Astrocyte (in vitro differentiated cells and primary cell): ENCODE data around the gene KLK5. TPM values are rescaled to one million over a fixed set of nuclear protein-coding genes. Genes with fewer than 3 reads are reported as not detected.

ENCODE experiments used
- DNase-seq: peaks from one replicate; pipeline ENCODE4 v3.0.0-alpha.2; 2010; ENCODE audit warnings: low read depth
- FAIRE-seq: peaks from 2 replicates; lab custom pipeline; 2011; peaks lifted over from hg19 to GRCh38; lab: Jason Lieb, UNC
- H2AFZ ChIP-seq: 2 replicates; pipeline ENCODE4 v1.6.0; 2012; ENCODE audit warnings: low read depth, low read length, inconsistent platforms
- H3K27ac ChIP-seq: 2 replicates; pipeline ENCODE4 v1.5.1; 2011; ENCODE audit warnings: low read depth, low read length, inconsistent platforms
- H3K27me3 ChIP-seq: 2 replicates; pipeline ENCODE4 v1.6.0; 2011; ENCODE audit warnings: low read length, inconsistent platforms; ENCODE audit not compliant: insufficient read depth
- H3K36me3 ChIP-seq: 2 replicates; pipeline ENCODE4 v1.5.1; 2011; ENCODE audit warnings: low read length, inconsistent platforms; ENCODE audit not compliant: insufficient read depth
- H3K4me1 ChIP-seq: 2 replicates; pipeline ENCODE4 v1.5.1; 2011; ENCODE audit warnings: low read length, inconsistent platforms; ENCODE audit not compliant: insufficient read depth
- H3K4me2 ChIP-seq: 2 replicates; pipeline ENCODE4 v1.6.0; 2012; ENCODE audit warnings: low read length, inconsistent platforms
- H3K4me3 ChIP-seq: 2 replicates; pipeline ENCODE4 v1.5.1; 2011; ENCODE audit warnings: low read depth, mild to moderate bottlenecking, low read length, inconsistent platforms; ENCODE audit not compliant: insufficient read depth
- H3K79me2 ChIP-seq: 2 replicates; pipeline ENCODE4 v1.6.0; 2012; ENCODE audit warnings: mild to moderate bottlenecking, low read length, inconsistent platforms; ENCODE audit not compliant: insufficient read depth
- H3K9ac ChIP-seq: 2 replicates; pipeline ENCODE4 v1.6.0; 2012; ENCODE audit warnings: mild to moderate bottlenecking, low read length, inconsistent platforms
- H3K9me3 ChIP-seq: 2 replicates; pipeline ENCODE4 v1.5.1; 2012; ENCODE audit warnings: low read depth, mild to moderate bottlenecking, low read length, inconsistent platforms; ENCODE audit not compliant: insufficient read depth
- H4K20me1 ChIP-seq: 2 replicates; pipeline ENCODE4 v1.6.0; 2012; ENCODE audit warnings: low read length, inconsistent platforms; ENCODE audit not compliant: insufficient read depth
- H3K27ac Mint-ChIP-seq: one replicate; pipeline ENCODE4 v1.8.0; 2021; ENCODE audit warnings: mild to moderate bottlenecking, mixed read lengths; ENCODE audit not compliant: unreplicated experiment
- H3K27me3 Mint-ChIP-seq: one replicate; pipeline ENCODE4 v1.8.0; 2021; ENCODE audit warnings: low read depth, mixed read lengths; ENCODE audit not compliant: unreplicated experiment
- H3K36me3 Mint-ChIP-seq: one replicate; pipeline ENCODE4 v1.8.0; 2021; ENCODE audit warnings: low read depth, mixed read lengths; ENCODE audit not compliant: unreplicated experiment
- H3K4me1 Mint-ChIP-seq: one replicate; pipeline ENCODE4 v1.8.0; 2021; ENCODE audit warnings: low read depth, mixed read lengths; ENCODE audit not compliant: unreplicated experiment
- H3K4me3 Mint-ChIP-seq: one replicate; pipeline ENCODE4 v1.8.0; 2021; ENCODE audit warnings: mild to moderate bottlenecking, moderate library complexity, mixed read lengths; ENCODE audit not compliant: unreplicated experiment
- H3K9me3 Mint-ChIP-seq: one replicate; pipeline ENCODE4 v1.8.0; 2021; ENCODE audit warnings: mild to moderate bottlenecking, mixed read lengths; ENCODE audit not compliant: unreplicated experiment
- CTCF ChIP-seq: IDR thresholded peaks from 2 replicates; pipeline ENCODE4 v1.5.1; 2011; ENCODE audit warnings: low read depth, mild to moderate bottlenecking, inconsistent platforms, low read length, moderate library complexity; ENCODE audit not compliant: insufficient read depth
- EZH2 ChIP-seq: IDR thresholded peaks from 2 replicates; pipeline ENCODE4 v1.6.1; 2012; ENCODE audit warnings: mild to moderate bottlenecking, low read length, inconsistent platforms; ENCODE audit not compliant: insufficient read depth
- total RNA-seq: library from RNA; stranded (reverse); gene quantifications from 2 replicates; pipeline ENCODE4 v1.2.1, GENCODE V29; 2021

KLK5 gene
- total RNA-seq, 1 donor from 2014 or later: not detected

DNA sequence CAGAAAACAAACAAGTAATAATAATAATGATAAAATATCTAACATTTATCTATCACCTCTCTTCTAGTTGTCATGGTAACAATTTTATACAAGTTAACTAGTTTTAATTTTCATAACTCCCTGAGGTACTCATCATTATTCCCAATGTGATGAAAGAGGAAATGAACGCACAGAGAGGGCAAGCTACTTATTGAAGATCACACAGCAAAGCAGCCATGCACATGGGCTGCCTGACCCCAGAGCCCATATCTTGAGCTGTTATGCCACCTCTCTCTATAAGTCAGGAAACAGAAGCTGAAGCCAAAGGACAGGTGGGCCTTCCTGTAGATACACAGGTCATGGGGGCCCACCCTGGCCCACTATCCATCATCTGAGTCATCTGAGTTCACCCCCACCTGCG, 36.8 kb downstream of the KLK5 start:
- FAIRE-seq (no peak), DNase-seq (no peak)
- no peak overlapping the region for H3K27ac Mint-ChIP-seq
- TF ChIP-seq EZH2 (no peak), CTCF (no peak)
- Histone ChIP-seq H3K36me3 (no peaks in the 10 kb centered on the region), H3K4me1 (no peaks in the 10 kb centered on the region), H3K79me2 (no peaks in the 10 kb centered on the region), H3K27me3 (peaks cover 3% of the 10 kb centered on the region), H3K4me2 (no peak overlapping the region), H3K9ac (no peak overlapping the region), H2AFZ (no peak overlapping the region), H4K20me1 (no peaks in the 10 kb centered on the region), H3K4me3 (no peak overlapping the region), H3K9me3 (no peaks in the 10 kb centered on the region), H3K27ac (no peak overlapping the region)
- H3K4me3 Mint-ChIP-seq: no peak overlapping the region
- no peaks in the 10 kb centered on the region for H3K4me1 Mint-ChIP-seq
- no peaks in the 10 kb centered on the region for H3K36me3 Mint-ChIP-seq
- H3K9me3 Mint-ChIP-seq: no peaks in the 10 kb centered on the region
- peaks cover 37% of the 10 kb centered on the region for H3K27me3 Mint-ChIP-seq

DNA sequence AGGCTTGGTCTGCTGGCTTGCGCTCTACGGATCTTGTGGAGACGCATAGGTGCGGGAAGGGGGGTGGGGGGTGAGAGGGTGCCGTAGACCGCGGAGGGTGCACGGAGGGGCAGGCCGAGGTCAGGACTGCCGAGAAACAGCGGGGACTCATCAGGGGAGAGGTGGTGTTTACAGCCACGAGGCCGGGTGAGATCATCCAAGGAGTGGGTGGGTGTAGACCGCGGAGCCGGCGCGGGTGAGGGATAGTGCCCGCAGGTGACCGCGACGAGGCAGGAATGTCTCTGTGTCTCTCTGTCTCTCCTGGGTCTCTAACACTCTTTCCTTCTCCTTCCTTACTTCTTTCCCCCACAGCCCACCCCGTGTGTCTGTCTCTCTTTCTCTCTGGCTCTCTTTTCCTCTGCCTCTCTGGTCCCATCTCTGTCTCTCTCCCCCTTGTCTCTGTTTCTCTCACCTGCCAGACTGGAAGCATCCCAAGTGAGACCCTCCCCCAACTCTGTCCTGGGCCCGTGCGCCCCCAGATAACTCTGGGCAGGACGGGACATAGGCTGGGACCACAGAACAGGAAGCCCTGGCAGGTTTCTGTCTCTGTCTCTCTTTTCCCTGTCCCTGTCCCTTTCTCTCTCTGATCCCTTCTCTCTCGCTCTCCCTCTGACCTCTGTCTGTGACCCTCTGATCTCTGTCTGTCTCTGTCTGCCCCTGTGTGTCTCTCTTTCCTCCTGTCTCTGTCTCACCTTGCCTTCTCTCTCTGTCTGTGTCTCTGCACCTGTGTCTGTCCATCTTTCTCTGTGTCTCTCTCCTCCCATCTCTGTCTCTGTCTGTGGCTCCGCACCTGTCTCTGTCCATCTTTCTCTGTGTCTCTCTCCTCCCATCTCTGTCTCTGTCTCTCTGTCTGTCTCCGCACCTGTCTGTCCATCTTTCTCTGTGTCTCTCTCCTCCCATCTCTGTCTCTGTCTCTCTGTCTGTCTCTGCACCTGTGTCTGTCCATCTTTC, 39.8 kb downstream of the KLK5 start:
- Histone ChIP-seq H3K27me3 (peaks cover 3% of the 10 kb centered on the region), H3K9ac (no peak overlapping the region), H4K20me1 (no peaks in the 10 kb centered on the region), H3K27ac (no peak overlapping the region), H3K4me3 (no peak overlapping the region), H2AFZ (no peak overlapping the region), H3K4me2 (no peak overlapping the region), H3K36me3 (no peaks in the 10 kb centered on the region), H3K79me2 (no peaks in the 10 kb centered on the region), H3K4me1 (no peaks in the 10 kb centered on the region), H3K9me3 (no peaks in the 10 kb centered on the region)
- Mint-ChIP-seq H3K9me3 (peaks cover 2% of the 10 kb centered on the region), H3K27me3 (peaks cover 52% of the 10 kb centered on the region), H3K36me3 (no peaks in the 10 kb centered on the region), H3K4me3 (no peak overlapping the region), H3K4me1 (no peaks in the 10 kb centered on the region), H3K27ac (no peak overlapping the region)
- TF ChIP-seq CTCF: no peak
- no peak for TF ChIP-seq EZH2
- FAIRE-seq: no peak
- DNase-seq: no peak
